Central memory CD8-positive, alpha-beta T cell (primary cell): Measurements from ENCODE around the gene CHL1.
A peak's percentile ranks its signal among the peaks of the same experiment; 100 is the strongest.

Experiments used
- ATAC-seq: fragments of 150-1000 bp; cut with Tn5 transposase; replicated peaks from 2 replicates; pipeline ENCODE4 v1.10.0; 2022; ENCODE audit warnings: mild to moderate bottlenecking, moderate FRiP score, moderate number of reproducible peaks; ENCODE audit not compliant: poor library complexity, severe bottlenecking; ENCODE audit errors: extremely low read depth
- DNase-seq, 2 donors: peaks; one replicate each; pipeline ENCODE4 v3.0.0; 2021; ENCODE audit warnings: low spot score in 2 of 2
- H3K27ac Mint-ChIP-seq: one replicate; pipeline ENCODE4 v1.8.0; 2022; ENCODE audit warnings: low read depth, mild to moderate bottlenecking, moderate library complexity, mixed read lengths
- H3K27me3 Mint-ChIP-seq: one replicate; pipeline ENCODE4 v1.8.0; 2022; ENCODE audit warnings: mixed read lengths
- H3K36me3 Mint-ChIP-seq: one replicate; pipeline ENCODE4 v1.8.0; 2022; ENCODE audit warnings: mild to moderate bottlenecking, moderate library complexity, mixed read lengths; ENCODE audit not compliant: insufficient read depth
- H3K4me1 Mint-ChIP-seq: one replicate; pipeline ENCODE4 v1.8.0; 2022; ENCODE audit warnings: mixed read lengths
- H3K4me3 Mint-ChIP-seq: one replicate; pipeline ENCODE4 v1.8.0; 2022; ENCODE audit warnings: mild to moderate bottlenecking, moderate library complexity, mixed read lengths
- H3K9me3 Mint-ChIP-seq: one replicate; pipeline ENCODE4 v1.8.0; 2022; ENCODE audit warnings: mixed read lengths

CHL1 gene, protein sequence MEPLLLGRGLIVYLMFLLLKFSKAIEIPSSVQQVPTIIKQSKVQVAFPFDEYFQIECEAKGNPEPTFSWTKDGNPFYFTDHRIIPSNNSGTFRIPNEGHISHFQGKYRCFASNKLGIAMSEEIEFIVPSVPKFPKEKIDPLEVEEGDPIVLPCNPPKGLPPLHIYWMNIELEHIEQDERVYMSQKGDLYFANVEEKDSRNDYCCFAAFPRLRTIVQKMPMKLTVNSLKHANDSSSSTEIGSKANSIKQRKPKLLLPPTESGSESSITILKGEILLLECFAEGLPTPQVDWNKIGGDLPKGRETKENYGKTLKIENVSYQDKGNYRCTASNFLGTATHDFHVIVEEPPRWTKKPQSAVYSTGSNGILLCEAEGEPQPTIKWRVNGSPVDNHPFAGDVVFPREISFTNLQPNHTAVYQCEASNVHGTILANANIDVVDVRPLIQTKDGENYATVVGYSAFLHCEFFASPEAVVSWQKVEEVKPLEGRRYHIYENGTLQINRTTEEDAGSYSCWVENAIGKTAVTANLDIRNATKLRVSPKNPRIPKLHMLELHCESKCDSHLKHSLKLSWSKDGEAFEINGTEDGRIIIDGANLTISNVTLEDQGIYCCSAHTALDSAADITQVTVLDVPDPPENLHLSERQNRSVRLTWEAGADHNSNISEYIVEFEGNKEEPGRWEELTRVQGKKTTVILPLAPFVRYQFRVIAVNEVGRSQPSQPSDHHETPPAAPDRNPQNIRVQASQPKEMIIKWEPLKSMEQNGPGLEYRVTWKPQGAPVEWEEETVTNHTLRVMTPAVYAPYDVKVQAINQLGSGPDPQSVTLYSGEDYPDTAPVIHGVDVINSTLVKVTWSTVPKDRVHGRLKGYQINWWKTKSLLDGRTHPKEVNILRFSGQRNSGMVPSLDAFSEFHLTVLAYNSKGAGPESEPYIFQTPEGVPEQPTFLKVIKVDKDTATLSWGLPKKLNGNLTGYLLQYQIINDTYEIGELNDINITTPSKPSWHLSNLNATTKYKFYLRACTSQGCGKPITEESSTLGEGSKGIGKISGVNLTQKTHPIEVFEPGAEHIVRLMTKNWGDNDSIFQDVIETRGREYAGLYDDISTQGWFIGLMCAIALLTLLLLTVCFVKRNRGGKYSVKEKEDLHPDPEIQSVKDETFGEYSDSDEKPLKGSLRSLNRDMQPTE (N-terminal part only)

DNA sequence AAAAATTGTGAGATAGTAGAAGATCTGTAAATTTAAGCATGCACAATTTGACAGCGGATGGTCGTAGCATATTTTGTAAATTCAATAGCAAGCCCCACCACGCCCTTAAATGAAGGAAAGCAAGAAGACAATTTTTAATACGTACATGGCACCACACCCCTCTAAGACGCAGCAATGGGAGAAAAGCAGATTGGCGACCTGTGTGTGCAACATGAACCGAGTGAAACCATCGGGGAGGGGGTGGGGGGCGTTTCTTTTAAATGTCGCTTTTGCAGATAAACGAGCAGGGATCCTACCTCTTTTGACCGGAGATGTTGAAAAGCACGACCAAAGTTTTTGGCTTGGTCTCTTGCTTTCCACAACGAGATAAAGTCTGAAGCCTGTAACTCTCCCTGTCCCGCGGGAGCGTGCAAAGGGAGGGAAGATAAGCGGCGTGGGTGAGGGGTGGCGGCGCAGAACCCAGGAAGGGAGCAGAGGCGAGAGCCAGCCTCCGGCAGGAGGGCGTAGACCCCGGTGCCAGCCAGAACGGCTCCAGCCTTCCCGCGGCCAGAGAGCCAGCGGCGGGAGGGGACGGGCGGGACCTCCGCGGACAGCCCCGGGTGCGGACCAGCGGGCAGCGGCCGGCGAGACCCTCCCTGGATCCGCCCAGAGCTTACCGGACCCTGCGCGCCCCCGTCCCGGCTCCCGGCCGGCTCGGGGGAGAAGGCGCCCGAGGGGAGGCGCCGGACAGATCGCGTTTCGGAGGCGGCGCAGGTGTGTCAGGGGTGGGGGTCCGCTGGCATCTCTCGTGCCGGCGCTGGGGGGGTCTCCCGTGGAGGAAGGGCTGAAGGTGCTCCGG lies at the start of gene CHL1:
CHL1 (plus strand) TSS at position 453 of the 838 bp plus-strand sequence. CDS start 123,014 bp downstream, outside the sequence.
- DNase-seq (no peak), ATAC-seq (no peak)
- H3K4me3 Mint-ChIP-seq: peak within 1 kb of the TSS; percentile 30
- H3K36me3 Mint-ChIP-seq: no peaks in the 10 kb centered on the region
- peaks cover 6% of the 10 kb centered on the region for H3K9me3 Mint-ChIP-seq
- H3K27ac Mint-ChIP-seq: no peak within 1 kb of the TSS
- H3K27me3 Mint-ChIP-seq: peaks cover 11% of the 10 kb centered on the region
- no peaks in the 10 kb centered on the region for H3K4me1 Mint-ChIP-seq

- DNase-seq (no peak), ATAC-seq (no peak)
- Mint-ChIP-seq H3K4me3 (no peak overlapping the region), H3K9me3 (peaks cover 5% of the 10 kb centered on the region), H3K27ac (no peak overlapping the region), H3K4me1 (no peaks in the 10 kb centered on the region), H3K36me3 (no peaks in the 10 kb centered on the region), H3K27me3 (no peaks in the 10 kb centered on the region)
Observed at GRCh38 chr3:151614-152189, 44.9 kb upstream of the CHL1 start.

- Mint-ChIP-seq H3K4me1 (no peaks in the 10 kb centered on the region), H3K27me3 (no peaks in the 10 kb centered on the region), H3K4me3 (no peak overlapping the region), H3K36me3 (peaks cover 1% of the 10 kb centered on the region), H3K9me3 (peaks cover 11% of the 10 kb centered on the region), H3K27ac (no peak overlapping the region)
- ATAC-seq (no peak), DNase-seq (no peak)
Observed at GRCh38 chr3:159974-160373, 36.6 kb upstream of the CHL1 start.

DNA sequence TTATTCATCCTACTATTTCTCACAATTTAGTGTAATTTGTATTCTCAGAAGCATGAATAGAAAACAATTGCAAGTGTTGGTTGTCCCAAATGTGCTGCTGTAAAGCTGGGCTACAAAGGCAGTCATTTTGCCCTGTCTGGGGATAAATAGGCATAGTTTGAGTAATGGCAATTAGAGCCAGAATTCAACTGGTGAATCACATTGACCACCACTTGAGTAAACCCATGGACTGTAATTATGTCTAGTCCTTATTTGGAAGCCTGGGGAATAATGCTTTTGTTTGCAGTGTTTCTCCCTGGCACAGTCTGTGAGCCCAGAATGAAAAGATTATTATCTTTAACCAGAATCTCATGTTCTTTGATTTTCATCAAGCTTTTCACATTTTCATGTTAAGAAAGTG lies 30.5 kb upstream of the CHL1 start:
- Mint-ChIP-seq H3K36me3 (peaks cover 1% of the 10 kb centered on the region), H3K4me1 (no peaks in the 10 kb centered on the region), H3K9me3 (peaks cover 6% of the 10 kb centered on the region), H3K27me3 (no peaks in the 10 kb centered on the region), H3K4me3 (no peak overlapping the region), H3K27ac (no peak overlapping the region)
- no peak for DNase-seq
- ATAC-seq: no peak

DNA sequence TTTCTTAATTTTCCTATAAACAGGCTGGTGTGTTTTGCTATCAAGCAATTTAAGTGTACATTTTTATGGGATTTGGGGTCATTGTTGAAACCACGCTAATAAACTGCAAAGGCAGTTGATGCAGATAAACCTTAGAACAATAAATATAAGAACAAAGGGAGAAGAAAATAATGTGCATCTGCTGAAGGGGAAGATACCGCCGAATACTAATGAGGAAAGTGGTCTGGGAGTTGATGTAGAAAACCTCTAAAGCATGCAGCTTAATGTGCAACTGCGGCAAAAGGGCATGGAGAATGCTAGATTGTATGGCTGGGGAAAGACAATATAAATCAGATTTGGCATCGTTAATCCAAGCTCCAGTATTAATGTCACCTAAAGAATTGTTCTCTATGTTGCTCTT lies 29.8 kb upstream of the CHL1 start:
- Mint-ChIP-seq H3K4me1 (no peaks in the 10 kb centered on the region), H3K36me3 (peaks cover 1% of the 10 kb centered on the region), H3K27ac (no peak overlapping the region), H3K9me3 (peaks cover 6% of the 10 kb centered on the region), H3K27me3 (no peaks in the 10 kb centered on the region), H3K4me3 (no peak overlapping the region)
- no peak for ATAC-seq
- DNase-seq: no peak

- H3K27me3 Mint-ChIP-seq: no peaks in the 10 kb centered on the region
- no peaks in the 10 kb centered on the region for H3K36me3 Mint-ChIP-seq
- peaks cover 7% of the 10 kb centered on the region for H3K9me3 Mint-ChIP-seq
- no peak overlapping the region for H3K4me3 Mint-ChIP-seq
- ATAC-seq (no peak), DNase-seq (no peak)
- no peaks in the 10 kb centered on the region for H3K4me1 Mint-ChIP-seq
- H3K27ac Mint-ChIP-seq: no peak overlapping the region
Observed at GRCh38 chr3:173886-174285, 22.7 kb upstream of the CHL1 start.

DNA sequence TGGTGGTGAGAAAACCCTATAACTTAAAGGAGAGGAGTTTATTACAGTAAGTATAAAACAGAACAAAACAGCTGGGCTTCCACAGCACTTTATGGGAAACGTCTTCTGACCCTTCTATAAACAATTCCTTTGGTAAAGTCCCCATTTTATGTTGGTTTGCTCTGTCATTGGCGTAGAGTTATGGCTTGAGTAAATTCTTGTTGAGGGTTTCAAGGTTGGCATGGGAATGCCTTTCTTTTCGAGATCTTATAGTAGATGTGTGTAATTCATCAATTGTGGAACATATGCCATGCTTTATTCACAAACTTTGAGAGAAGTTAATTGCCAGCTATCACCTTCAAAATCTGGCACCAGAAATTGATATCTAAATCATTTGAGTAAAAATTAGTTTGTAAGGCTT lies 11.6 kb upstream of the CHL1 start:
- no peak overlapping the region for H3K27ac Mint-ChIP-seq
- no peak for ATAC-seq
- H3K4me1 Mint-ChIP-seq: no peaks in the 10 kb centered on the region
- H3K9me3 Mint-ChIP-seq: peaks cover 14% of the 10 kb centered on the region
- H3K27me3 Mint-ChIP-seq: no peaks in the 10 kb centered on the region
- no peaks in the 10 kb centered on the region for H3K36me3 Mint-ChIP-seq
- no peak for DNase-seq
- H3K4me3 Mint-ChIP-seq: no peak overlapping the region

GRCh38 chr3:192215-192929 lies 4.2 kb upstream of the CHL1 start:
- Mint-ChIP-seq H3K4me1 (no peaks in the 10 kb centered on the region), H3K36me3 (no peaks in the 10 kb centered on the region), H3K27me3 (peaks cover 11% of the 10 kb centered on the region), H3K9me3 (peaks cover 11% of the 10 kb centered on the region), H3K27ac (no peak overlapping the region), H3K4me3 (no peak overlapping the region)
- ATAC-seq: no peak
- no peak for DNase-seq

DNA sequence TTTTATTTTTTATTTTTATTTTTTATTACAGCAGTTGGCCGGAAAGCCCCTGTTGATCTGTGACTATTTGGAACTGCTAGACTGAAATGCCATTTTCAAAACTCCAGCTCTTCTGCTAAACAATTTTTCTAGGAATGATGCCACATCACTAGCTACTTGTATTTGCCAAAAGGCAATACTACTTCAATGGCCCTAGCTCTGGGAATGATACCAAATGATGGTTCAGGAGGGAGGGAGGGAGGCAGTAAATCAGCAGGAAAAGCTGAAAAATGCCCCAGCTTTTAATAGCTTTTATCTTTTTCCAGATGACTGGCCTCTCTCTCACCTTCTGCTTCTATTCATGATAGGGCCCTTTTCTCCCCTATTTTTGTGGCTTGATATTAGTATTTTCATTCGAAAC lies 2.6 kb upstream of the CHL1 start:
- H3K36me3 Mint-ChIP-seq: no peaks in the 10 kb centered on the region
- H3K9me3 Mint-ChIP-seq: peaks cover 6% of the 10 kb centered on the region
- no peaks in the 10 kb centered on the region for H3K4me1 Mint-ChIP-seq
- no peak overlapping the region for H3K4me3 Mint-ChIP-seq
- H3K27me3 Mint-ChIP-seq: peaks cover 11% of the 10 kb centered on the region
- ATAC-seq: no peak
- H3K27ac Mint-ChIP-seq: no peak overlapping the region
- DNase-seq: no peak

DNA sequence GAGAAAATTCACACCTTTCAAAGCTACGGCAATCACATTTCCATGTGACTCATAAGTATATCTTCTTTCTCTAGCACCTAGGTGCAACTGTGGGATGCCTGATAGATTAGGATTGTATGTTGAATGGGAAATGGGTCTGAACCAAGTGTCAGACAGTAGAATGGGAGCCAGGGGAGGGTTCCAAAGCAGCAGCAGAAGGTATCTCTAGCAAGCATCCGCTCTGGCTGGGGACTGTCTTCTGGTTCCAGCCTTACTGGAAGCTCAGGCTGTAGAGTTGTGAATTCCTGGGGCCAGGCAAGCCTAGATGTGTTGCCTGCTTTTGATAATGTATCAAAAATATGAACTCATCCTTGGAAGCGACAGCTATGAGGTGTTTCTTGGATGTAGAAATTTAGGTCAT lies 2.1 kb upstream of the CHL1 start:
- no peak overlapping the region for H3K27ac Mint-ChIP-seq
- H3K4me3 Mint-ChIP-seq: no peak overlapping the region
- no peaks in the 10 kb centered on the region for H3K36me3 Mint-ChIP-seq

DNA sequence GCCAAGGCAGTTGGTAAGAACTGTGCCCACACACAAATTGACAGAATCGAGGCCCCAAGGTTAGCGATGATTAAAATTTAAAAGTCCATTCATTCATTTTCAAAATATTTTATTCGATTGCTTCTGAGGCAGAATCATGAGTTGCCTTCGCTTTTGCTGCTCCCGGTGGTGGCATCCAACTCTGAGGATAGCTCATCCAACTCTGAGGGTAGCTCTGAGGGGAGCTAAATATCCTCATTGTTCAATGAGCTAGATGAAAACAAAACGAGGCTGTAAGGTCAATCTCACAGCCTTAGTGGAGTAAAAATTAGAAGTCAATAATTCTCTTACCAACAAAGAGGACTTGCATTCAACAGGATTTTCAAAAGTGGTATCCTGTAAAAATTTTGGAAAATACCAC lies 897 bp upstream of the CHL1 start:
- ATAC-seq (no peak), DNase-seq (no peak)
- no peaks in the 10 kb centered on the region for H3K4me1 Mint-ChIP-seq
- no peak overlapping the region for H3K27ac Mint-ChIP-seq
- H3K27me3 Mint-ChIP-seq: peaks cover 11% of the 10 kb centered on the region
- H3K4me3 Mint-ChIP-seq: no peak overlapping the region
- H3K9me3 Mint-ChIP-seq: peaks cover 6% of the 10 kb centered on the region
- H3K36me3 Mint-ChIP-seq: no peaks in the 10 kb centered on the region

More for the DNA sequence above, 2.1 kb upstream of the CHL1 start:
- peaks cover 6% of the 10 kb centered on the region for H3K9me3 Mint-ChIP-seq
- H3K27me3 Mint-ChIP-seq: peaks cover 11% of the 10 kb centered on the region
- DNase-seq (no peak), ATAC-seq (no peak)
- no peaks in the 10 kb centered on the region for H3K4me1 Mint-ChIP-seq
